Measurements from ENCODE around the gene C18orf54.
A peak's percentile ranks its signal among the peaks of the same experiment; 100 is the strongest.

Gene C18orf54

GRCh38 chr18:54387631-54388030 lies 29.9 kb downstream of the C18orf54 start:
- DNase-seq = no peak

- no peak for DNase-seq
Measured at GRCh38 chr18:54388203-54389142, 30.8 kb downstream of the C18orf54 start.

GRCh38 chr18:54389143-54389505 lies 31.4 kb downstream of the C18orf54 start:
- DNase-seq = no peak

GRCh38 chr18:54390838-54391237 lies 33.1 kb downstream of the C18orf54 start:
- no peak for DNase-seq

GRCh38 chr18:54392543-54393023 lies 34.9 kb downstream of the C18orf54 start:
- peak in 1 of 14 donors; percentile 8 for DNase-seq

GRCh38 chr18:54393648-54394294 lies 36.1 kb downstream of the C18orf54 start:
- DNase-seq = no peak

- no peak for DNase-seq
Measured at GRCh38 chr18:54396760-54397159, 39.1 kb downstream of the C18orf54 start.

- no peak for DNase-seq
Measured at GRCh38 chr18:54405290-54405689, 47.6 kb downstream of the C18orf54 start.

- DNase-seq = no peak
Measured at GRCh38 chr18:54411781-54412180, 54.1 kb downstream of the C18orf54 start.

GRCh38 chr18:54415086-54415485 lies 57.4 kb downstream of the C18orf54 start:
- no peak for DNase-seq

- no peak for DNase-seq
Measured at GRCh38 chr18:54416436-54416835, 58.7 kb downstream of the C18orf54 start.

GRCh38 chr18:54423831-54424230 lies 66.1 kb downstream of the C18orf54 start:
- no peak for DNase-seq

GRCh38 chr18:54426085-54426665 lies 68.5 kb downstream of the C18orf54 start:
- no peak for DNase-seq

Measured in C1 segment of cervical spinal cord (tissue), 14 donors.